Measurements from ENCODE around the gene TCF12.

The TCF12 gene

GRCh38 chr15:56985856-56986255 is 67.4 kb downstream of the TCF12 start:
- no peak for TF ChIP-seq CTCF (IDR thresholded peaks at IDR 0.05; ENCODE audit: low read depth, low read length)
- DNase-seq (ENCODE audit: extremely low read depth, low read depth), result no peak

- TF ChIP-seq CTCF (IDR thresholded peaks at IDR 0.05; ENCODE audit: low read depth, low read length), result no peak
- no peak for DNase-seq (ENCODE audit: extremely low read depth, low read depth)
These were observed 68.8 kb downstream of the TCF12 start for GRCh38 chr15:56987286-56987685.

- TF ChIP-seq CTCF (IDR thresholded peaks at IDR 0.05; ENCODE audit: low read depth, low read length), result no peak
- DNase-seq (ENCODE audit: extremely low read depth, low read depth), result no peak
These were observed 69.8 kb downstream of the TCF12 start for GRCh38 chr15:56988219-56988618.

- no peak for DNase-seq (ENCODE audit: extremely low read depth, low read depth)
- no peak for TF ChIP-seq CTCF (IDR thresholded peaks at IDR 0.05; ENCODE audit: low read depth, low read length)
These were observed 71.0 kb downstream of the TCF12 start for GRCh38 chr15:56989411-56989924.

- no peak for TF ChIP-seq CTCF (IDR thresholded peaks at IDR 0.05; ENCODE audit: low read depth, low read length)
- no peak for DNase-seq (ENCODE audit: extremely low read depth, low read depth)
These were observed 72.6 kb downstream of the TCF12 start for GRCh38 chr15:56991017-56991416.

GRCh38 chr15:56992725-56993124 is 74.3 kb downstream of the TCF12 start:
- DNase-seq (ENCODE audit: extremely low read depth, low read depth), result no peak
- no peak for TF ChIP-seq CTCF (IDR thresholded peaks at IDR 0.05; ENCODE audit: low read depth, low read length)

- no peak for TF ChIP-seq CTCF (IDR thresholded peaks at IDR 0.05; ENCODE audit: low read depth, low read length)
- DNase-seq (ENCODE audit: extremely low read depth, low read depth), result no peak
These were observed 75.8 kb downstream of the TCF12 start for GRCh38 chr15:56994280-56994679.

Data from AG09319 (cell line).